B cell (primary cell): ENCODE results near the gene MAGEA2. TPM values are rescaled to one million over a fixed set of nuclear protein-coding genes. Genes with fewer than 3 reads are reported as not detected.

Experiments
- polyA plus RNA-seq: library from polyadenylated mRNA; depleted of rRNA; stranded (reverse); fragments of >200 nt; gene quantifications from 2 replicates; pipeline ENCODE4 v1.2.3, GENCODE V29; 2012
- total RNA-seq, 2 donors: library from RNA; stranded (reverse); fragments of 120-200 nt in 1 of 2; gene quantifications; 1 replicate in 1 of 2; 2 replicates in 1 of 2; pipeline versions ENCODE4 v1.2.3 to v1.2.4, GENCODE V29; 2013 to 2022

Gene MAGEA2
- total and polyA plus RNA-seq, 2 donors (not counting 1 experiment from before 2014, with no cell fraction given), result not detected

Other genes with a start within 250 kb of the MAGEA2 start
- gene GABRQ, start 115.9 kb downstream of the MAGEA2 start, total RNA-seq, result not detected in 2 replicates
- gene GABRQ, start 115.9 kb downstream of the MAGEA2 start, polyA plus RNA-seq, result not detected in 2 replicates
- not detected in 2 replicates for gene MAGEA3, start 55.0 kb downstream of the MAGEA2 start, total RNA-seq
- not detected in 2 replicates for gene MAGEA3, start 55.0 kb downstream of the MAGEA2 start, polyA plus RNA-seq
- gene CSAG2, start 44.6 kb downstream of the MAGEA2 start, total RNA-seq, result not detected in 2 replicates
- gene CSAG2, start 44.6 kb downstream of the MAGEA2 start, polyA plus RNA-seq, result not detected in 2 replicates
- gene MAGEA2B, start 39.2 kb downstream of the MAGEA2 start, total RNA-seq, result not detected in 2 replicates
- gene MAGEA2B, start 39.2 kb downstream of the MAGEA2 start, polyA plus RNA-seq, result not detected in 2 replicates
- not detected in 2 replicates for gene CSAG1, start 20.1 kb downstream of the MAGEA2 start, total RNA-seq
- not detected in 2 replicates for gene CSAG1, start 20.1 kb downstream of the MAGEA2 start, polyA plus RNA-seq
- not detected in 2 replicates for gene MAGEA12, start 20.1 kb downstream of the MAGEA2 start, total RNA-seq
- not detected in 2 replicates for gene MAGEA12, start 20.1 kb downstream of the MAGEA2 start, polyA plus RNA-seq
- gene CSAG3, start 5.4 kb upstream of the MAGEA2 start, total RNA-seq, result not detected in 2 replicates
- not detected in 2 replicates for gene CSAG3, start 5.4 kb upstream of the MAGEA2 start, polyA plus RNA-seq
- not detected in 2 replicates for gene MAGEA6, start 15.8 kb upstream of the MAGEA2 start, total RNA-seq
- not detected in 2 replicates for gene MAGEA6, start 15.8 kb upstream of the MAGEA2 start, polyA plus RNA-seq
- gene CETN2, start 76.9 kb upstream of the MAGEA2 start, total RNA-seq, result 9.4 and 11.1 TPM in 2 replicates
- 3.3 and 3.7 TPM in 2 replicates for gene CETN2, start 76.9 kb upstream of the MAGEA2 start, polyA plus RNA-seq
- gene NSDHL, start 77.2 kb upstream of the MAGEA2 start, total RNA-seq, result 8.5 and 10.3 TPM in 2 replicates
- 3.1 and 4.9 TPM in 2 replicates for gene NSDHL, start 77.2 kb upstream of the MAGEA2 start, polyA plus RNA-seq
- gene ZNF185, start 144.2 kb upstream of the MAGEA2 start, total RNA-seq, result 0.89 and 1.7 TPM in 2 replicates
- gene ZNF185, start 144.2 kb upstream of the MAGEA2 start, polyA plus RNA-seq, result 2.3 and 2.7 TPM in 2 replicates
- gene PNMA5, start 240.3 kb upstream of the MAGEA2 start, total RNA-seq, result 0.62 and 1.1 TPM in 2 replicates
- 0.35 and 0.49 TPM in 2 replicates for gene PNMA5, start 240.3 kb upstream of the MAGEA2 start, polyA plus RNA-seq